ENCODE results near the gene TRIM52.

DNA sequence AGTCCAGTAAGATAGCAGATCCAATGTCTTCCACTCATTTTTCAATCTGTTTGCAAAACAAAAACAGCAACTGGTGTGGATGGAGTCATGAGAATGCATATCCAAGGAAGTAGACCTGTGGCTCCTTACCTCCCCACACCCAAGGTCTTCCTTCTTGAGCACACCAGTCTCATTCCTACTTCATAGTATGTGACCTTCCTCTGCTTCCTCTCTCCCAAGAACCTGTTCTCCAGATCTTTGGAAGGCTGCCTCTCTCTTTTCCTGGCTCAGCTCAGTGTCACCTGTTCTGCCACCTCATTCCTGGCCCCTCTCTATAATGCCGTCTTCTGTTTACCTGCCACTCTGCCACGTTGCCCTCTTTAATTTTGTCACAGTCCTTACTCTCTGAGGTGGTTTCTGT lies 48.0 kb downstream of the TRIM52 start:
- TF ChIP-seq, protein P1, sequence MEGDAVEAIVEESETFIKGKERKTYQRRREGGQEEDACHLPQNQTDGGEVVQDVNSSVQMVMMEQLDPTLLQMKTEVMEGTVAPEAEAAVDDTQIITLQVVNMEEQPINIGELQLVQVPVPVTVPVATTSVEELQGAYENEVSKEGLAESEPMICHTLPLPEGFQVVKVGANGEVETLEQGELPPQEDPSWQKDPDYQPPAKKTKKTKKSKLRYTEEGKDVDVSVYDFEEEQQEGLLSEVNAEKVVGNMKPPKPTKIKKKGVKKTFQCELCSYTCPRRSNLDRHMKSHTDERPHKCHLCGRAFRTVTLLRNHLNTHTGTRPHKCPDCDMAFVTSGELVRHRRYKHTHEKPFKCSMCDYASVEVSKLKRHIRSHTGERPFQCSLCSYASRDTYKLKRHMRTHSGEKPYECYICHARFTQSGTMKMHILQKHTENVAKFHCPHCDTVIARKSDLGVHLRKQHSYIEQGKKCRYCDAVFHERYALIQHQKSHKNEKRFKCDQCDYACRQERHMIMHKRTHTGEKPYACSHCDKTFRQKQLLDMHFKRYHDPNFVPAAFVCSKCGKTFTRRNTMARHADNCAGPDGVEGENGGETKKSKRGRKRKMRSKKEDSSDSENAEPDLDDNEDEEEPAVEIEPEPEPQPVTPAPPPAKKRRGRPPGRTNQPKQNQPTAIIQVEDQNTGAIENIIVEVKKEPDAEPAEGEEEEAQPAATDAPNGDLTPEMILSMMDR (conservative IDR thresholded peaks at IDR 0.05 in 1 of 2, IDR thresholded peaks at IDR 0.05 in 1 of 2; ENCODE audit: low read depth in 1 of 2, low read length in 2 of 2), result no peak
- no peak for TF ChIP-seq EZH2 (IDR thresholded peaks at IDR 0.05; ENCODE audit: low read length, missing control alignments)

Data from fibroblast of lung (primary cell).